ENCODE results near the gene IGIP.
"Not testable (repeated sequence)": the region's sequence is repeated elsewhere in the genome, so short reads cannot be mapped to it uniquely, and the experiment has no call there.

The IGIP gene

GRCh38 chr5:140141241-140141640 is 15.5 kb downstream of the IGIP start:
- no peak for DNase-seq (ENCODE audit: low spot score)

GRCh38 chr5:140142246-140142645 is 16.5 kb downstream of the IGIP start:
- DNase-seq (ENCODE audit: low spot score) = no peak

GRCh38 chr5:140142856-140143255 is 17.1 kb downstream of the IGIP start:
- DNase-seq (ENCODE audit: low spot score) = no peak

- no peak for DNase-seq (ENCODE audit: low spot score)
Observed at GRCh38 chr5:140143521-140144258, 18.0 kb downstream of the IGIP start.

GRCh38 chr5:140145256-140145655 is 19.5 kb downstream of the IGIP start:
- DNase-seq (ENCODE audit: low spot score) = no peak

GRCh38 chr5:140145818-140146522 is 20.2 kb downstream of the IGIP start:
- peak; percentile 33 for DNase-seq (ENCODE audit: low spot score)

GRCh38 chr5:140146523-140146842 is 20.7 kb downstream of the IGIP start:
- DNase-seq (ENCODE audit: low spot score) = no peak

- no peak for DNase-seq (ENCODE audit: low spot score)
Observed at GRCh38 chr5:140147460-140147859, 21.7 kb downstream of the IGIP start.

GRCh38 chr5:140148508-140148907 is 22.8 kb downstream of the IGIP start:
- no peak for DNase-seq (ENCODE audit: low spot score)

GRCh38 chr5:140150201-140150600 is 24.5 kb downstream of the IGIP start:
- DNase-seq (ENCODE audit: low spot score) = no peak

GRCh38 chr5:140151144-140152021 is 25.6 kb downstream of the IGIP start:
- no peak for DNase-seq (ENCODE audit: low spot score)

- DNase-seq (ENCODE audit: low spot score) = no peak
Observed at GRCh38 chr5:140152022-140152999, 26.6 kb downstream of the IGIP start.

GRCh38 chr5:140153255-140153654 is 27.5 kb downstream of the IGIP start:
- DNase-seq (ENCODE audit: low spot score) = no peak

GRCh38 chr5:140153905-140154304 is 28.2 kb downstream of the IGIP start:
- DNase-seq (ENCODE audit: low spot score) = no peak

GRCh38 chr5:140154710-140155381 is 29.1 kb downstream of the IGIP start:
- DNase-seq (ENCODE audit: low spot score) = not testable (repeated sequence)

GRCh38 chr5:140157032-140157781 is 31.5 kb downstream of the IGIP start:
- peak; percentile 84 for DNase-seq (ENCODE audit: low spot score)

GRCh38 chr5:140159014-140159927 is 33.5 kb downstream of the IGIP start:
- DNase-seq (ENCODE audit: low spot score) = no peak

GRCh38 chr5:140162275-140162674 is 36.5 kb downstream of the IGIP start:
- no peak for DNase-seq (ENCODE audit: low spot score)

- no peak for DNase-seq (ENCODE audit: low spot score)
Observed at GRCh38 chr5:140162781-140163180, 37.0 kb downstream of the IGIP start.
